Parathyroid adenoma (tissue), 2 donors: ENCODE data around the gene ADGRG2.

Source experiments
- H2AFZ ChIP-seq: fragments of 300-600 bp; sonication (generic); one replicate; pipeline ENCODE4 v1.7.0; 2017; ENCODE audit warnings: antibody characterized with exemption, mild to moderate bottlenecking
- H3K27ac ChIP-seq: fragments of 300-600 bp; sonication (generic); one replicate; pipeline ENCODE4 v1.7.0; 2017
- H3K27me3 ChIP-seq: fragments of 300-600 bp; sonication (generic); one replicate; pipeline ENCODE4 v1.7.0; 2017; ENCODE audit warnings: low read length; ENCODE audit not compliant: control insufficient read depth, insufficient read depth
- H3K36me3 ChIP-seq: fragments of 300-600 bp; sonication (generic); one replicate; pipeline ENCODE4 v1.7.0; 2017; ENCODE audit warnings: low read length; ENCODE audit not compliant: control insufficient read depth, insufficient read depth
- H3K4me1 ChIP-seq: fragments of 300-600 bp; sonication (generic); one replicate; pipeline ENCODE4 v1.7.0; 2017; ENCODE audit warnings: control low read depth
- H3K4me2 ChIP-seq: fragments of 300-600 bp; sonication (generic); one replicate; pipeline ENCODE4 v1.7.0; 2017; ENCODE audit warnings: low read length
- H3K4me3 ChIP-seq: fragments of 300-600 bp; sonication (generic); one replicate; pipeline ENCODE4 v1.7.0; 2017; ENCODE audit warnings: low read depth, low read length
- H3K79me2 ChIP-seq: fragments of 300-600 bp; sonication (generic); one replicate; pipeline ENCODE4 v1.7.0; 2017; ENCODE audit warnings: control low read depth
- H3K9ac ChIP-seq: fragments of 300-600 bp; sonication (generic); one replicate; pipeline ENCODE4 v1.7.0; 2017; ENCODE audit warnings: mild to moderate bottlenecking
- H3K9me3 ChIP-seq: fragments of 300-600 bp; sonication (generic); one replicate; pipeline ENCODE4 v1.7.0; 2017; ENCODE audit warnings: low read length; ENCODE audit not compliant: control insufficient read depth
- CTCF ChIP-seq: fragments of 300-600 bp; sonication (generic); IDR thresholded peaks from one replicate; pipeline ENCODE4 v1.7.0; 2017; ENCODE audit warnings: antibody characterized with exemption, mild to moderate bottlenecking
- donor health status: primary hyperparathyroidism.

ADGRG2 gene

DNA sequence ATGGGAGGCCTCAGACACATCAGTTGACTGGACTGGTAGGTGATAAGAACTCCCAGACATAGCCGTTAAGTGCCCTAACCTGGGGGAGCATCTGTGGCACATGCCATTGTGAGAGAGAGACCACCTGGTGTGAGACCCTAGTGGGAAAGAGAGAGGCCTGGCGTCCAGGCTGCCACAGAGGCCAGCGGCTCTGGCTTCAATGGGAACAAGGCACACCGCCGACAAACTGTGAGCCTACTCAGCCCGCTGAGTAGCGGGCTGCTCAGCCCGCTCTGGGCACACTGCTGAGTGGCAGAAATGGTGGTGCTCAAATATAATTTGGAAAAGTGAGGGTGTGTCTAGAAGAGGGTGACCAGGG is 172.3 kb downstream of the ADGRG2 start:
- no peak overlapping the region for H2AFZ ChIP-seq
- no peak overlapping the region for H3K4me3 ChIP-seq
- no peaks in the 10 kb centered on the region for H3K79me2 ChIP-seq
- no peak for TF ChIP-seq CTCF
- H3K27me3 ChIP-seq, result no peaks in the 10 kb centered on the region
- H3K4me1 ChIP-seq, result no peaks in the 10 kb centered on the region
- no peaks in the 10 kb centered on the region for H3K36me3 ChIP-seq
- no peak overlapping the region for H3K9ac ChIP-seq
- no peaks in the 10 kb centered on the region for H3K9me3 ChIP-seq
- no peak overlapping the region for H3K4me2 ChIP-seq
- no peak overlapping the region for H3K27ac ChIP-seq

DNA sequence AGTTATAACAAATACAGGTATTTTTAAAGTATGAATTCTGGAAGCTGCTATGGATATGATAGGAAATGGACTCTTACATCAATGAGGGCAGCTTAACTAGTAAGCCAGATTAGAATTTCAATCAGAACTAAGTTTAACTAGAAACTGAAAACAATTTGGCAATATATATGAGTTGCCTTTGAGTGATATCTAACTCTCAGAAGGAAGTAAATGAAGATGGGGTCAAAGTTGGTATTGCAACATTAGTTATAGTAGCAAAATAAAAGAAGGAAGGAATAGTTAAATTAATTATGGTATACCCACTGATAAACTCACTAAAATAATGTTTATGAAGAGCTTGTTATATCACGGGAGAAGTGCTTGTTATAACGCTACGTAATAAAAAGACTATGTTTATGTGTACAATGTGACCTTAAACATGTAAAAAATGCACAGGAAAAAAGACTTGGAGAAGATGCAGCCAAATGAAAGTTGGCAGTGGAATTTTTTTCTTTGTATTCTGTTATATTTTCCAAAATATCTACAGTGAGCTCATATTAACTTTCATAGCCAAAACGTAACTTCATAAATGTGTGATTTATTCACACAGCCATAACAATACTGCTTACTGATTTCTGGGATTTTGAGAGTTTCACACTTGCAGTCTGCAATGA is 172.9 kb downstream of the ADGRG2 start:
- Histone ChIP-seq H3K27me3 (no peaks in the 10 kb centered on the region), H3K27ac (no peak overlapping the region), H3K4me3 (no peak overlapping the region), H3K4me1 (no peaks in the 10 kb centered on the region), H3K9me3 (no peaks in the 10 kb centered on the region), H3K79me2 (no peaks in the 10 kb centered on the region), H3K36me3 (no peaks in the 10 kb centered on the region), H3K4me2 (no peak overlapping the region), H2AFZ (no peak overlapping the region), H3K9ac (no peak overlapping the region)
- TF ChIP-seq CTCF, result no peak

- Histone ChIP-seq H3K9ac (no peak overlapping the region), H3K27ac (no peak overlapping the region)
These were observed 175.7 kb downstream of the ADGRG2 start for GRCh38 chrX:18946611-18947010.

GRCh38 chrX:18946157-18946556 is 176.1 kb downstream of the ADGRG2 start:
- H3K9me3 ChIP-seq, result no peaks in the 10 kb centered on the region
- H3K4me2 ChIP-seq, result no peak overlapping the region
- no peaks in the 10 kb centered on the region for H3K4me1 ChIP-seq
- H2AFZ ChIP-seq, result no peak overlapping the region
- H3K27me3 ChIP-seq, result no peaks in the 10 kb centered on the region
- TF ChIP-seq CTCF, result no peak
- H3K4me3 ChIP-seq, result no peak overlapping the region
- H3K36me3 ChIP-seq, result no peaks in the 10 kb centered on the region
- no peak overlapping the region for H3K27ac ChIP-seq
- no peak overlapping the region for H3K9ac ChIP-seq
- H3K79me2 ChIP-seq, result no peaks in the 10 kb centered on the region

More at GRCh38 chrX:18946611-18947010, 175.7 kb downstream of the ADGRG2 start:
- H3K4me2 ChIP-seq, result no peak overlapping the region
- H3K4me1 ChIP-seq, result no peaks in the 10 kb centered on the region
- no peak for TF ChIP-seq CTCF
- no peaks in the 10 kb centered on the region for H3K27me3 ChIP-seq
- H3K36me3 ChIP-seq, result no peaks in the 10 kb centered on the region
- H3K79me2 ChIP-seq, result no peaks in the 10 kb centered on the region
- no peaks in the 10 kb centered on the region for H3K9me3 ChIP-seq
- H3K4me3 ChIP-seq, result no peak overlapping the region
- no peak overlapping the region for H2AFZ ChIP-seq

GRCh38 chrX:18945483-18945882 is 176.8 kb downstream of the ADGRG2 start:
- Histone ChIP-seq H3K27ac (no peak overlapping the region), H3K9ac (no peak overlapping the region), H3K4me1 (no peaks in the 10 kb centered on the region), H2AFZ (no peak overlapping the region), H3K27me3 (no peaks in the 10 kb centered on the region), H3K9me3 (no peaks in the 10 kb centered on the region), H3K4me2 (no peak overlapping the region), H3K4me3 (no peak overlapping the region), H3K36me3 (no peaks in the 10 kb centered on the region), H3K79me2 (no peaks in the 10 kb centered on the region)
- TF ChIP-seq CTCF, result no peak
